Esophagus muscularis mucosa (tissue), 4 donors: Measurements from ENCODE around the gene ARIH1.
"Not testable (repeated sequence)": the region's sequence is repeated elsewhere in the genome, so short reads cannot be mapped to it uniquely, and the experiment has no call there.

Source experiments
- EP300 ChIP-seq: sonication (generic); formaldehyde crosslinking; IDR thresholded peaks from one replicate; pipeline ENCODE4 v1.6.1; 2017; ENCODE audit warnings: antibody characterized with exemption
- POLR2A ChIP-seq: fragments of 450-650 bp; IDR thresholded peaks from one replicate; pipeline ENCODE4 v1.6.1; 2017; ENCODE audit warnings: antibody characterized with exemption, moderate library complexity, mild to moderate bottlenecking, low read depth
- POLR2AphosphoS5 ChIP-seq, 2 donors: sonication (generic); formaldehyde crosslinking; IDR thresholded peaks; one replicate each; pipeline ENCODE4 v1.6.1; 2017; ENCODE audit warnings: antibody characterized with exemption in 2 of 2
- TF ChIP-seq, protein P1 (sequence below), 3 experiments: fragments of 200-600 bp in 2 of 3; fragments of 450-650 bp in 1 of 3; sonication (generic) in 2 of 3; IDR thresholded peaks; one replicate each; pipeline ENCODE4 v1.5.1; 2017 to 2019; ENCODE audit warnings: antibody characterized with exemption in 3 of 3, mild to moderate bottlenecking in 2 of 3, moderate library complexity in 1 of 3

DNA sequence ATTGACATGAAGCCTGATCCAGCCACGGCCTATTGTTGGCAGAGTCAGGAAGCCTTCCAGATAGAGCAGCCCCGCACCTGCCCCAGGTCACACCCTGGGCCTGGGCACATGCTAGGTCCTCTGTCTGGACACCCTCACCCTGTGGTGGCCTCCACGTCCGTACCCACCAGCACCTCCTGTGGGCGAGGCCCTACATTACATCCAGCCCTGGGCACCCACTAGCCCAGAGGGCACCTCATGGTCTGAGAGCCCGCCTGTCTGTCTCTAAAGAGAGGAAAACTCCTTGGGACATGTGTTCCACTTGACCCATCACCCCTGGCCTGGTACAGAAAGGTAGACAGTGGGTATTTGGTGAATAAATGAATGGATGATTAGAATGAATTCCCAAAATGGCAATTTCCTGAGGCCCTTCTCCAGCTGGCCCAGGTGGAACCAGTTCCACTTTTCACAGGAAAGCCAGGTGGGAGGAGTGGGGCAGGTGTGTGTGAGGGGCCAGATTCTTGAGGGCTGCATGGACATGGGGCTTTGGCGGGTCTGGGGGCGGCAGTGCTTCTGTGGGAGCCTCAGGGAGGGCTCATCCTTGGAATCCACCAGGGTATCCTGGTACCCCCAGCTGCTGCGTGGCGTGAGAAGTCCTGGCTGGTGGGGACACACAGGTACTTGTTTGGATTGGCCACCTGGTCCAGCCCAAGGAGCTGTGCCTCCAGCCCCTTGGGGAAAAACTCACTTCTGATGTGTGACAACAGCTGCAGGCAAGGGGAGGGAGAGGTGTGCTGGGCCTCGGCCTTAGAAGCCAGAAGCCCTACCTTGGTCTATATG lies 154.3 kb downstream of the ARIH1 start:
- TF ChIP-seq, protein P1, sequence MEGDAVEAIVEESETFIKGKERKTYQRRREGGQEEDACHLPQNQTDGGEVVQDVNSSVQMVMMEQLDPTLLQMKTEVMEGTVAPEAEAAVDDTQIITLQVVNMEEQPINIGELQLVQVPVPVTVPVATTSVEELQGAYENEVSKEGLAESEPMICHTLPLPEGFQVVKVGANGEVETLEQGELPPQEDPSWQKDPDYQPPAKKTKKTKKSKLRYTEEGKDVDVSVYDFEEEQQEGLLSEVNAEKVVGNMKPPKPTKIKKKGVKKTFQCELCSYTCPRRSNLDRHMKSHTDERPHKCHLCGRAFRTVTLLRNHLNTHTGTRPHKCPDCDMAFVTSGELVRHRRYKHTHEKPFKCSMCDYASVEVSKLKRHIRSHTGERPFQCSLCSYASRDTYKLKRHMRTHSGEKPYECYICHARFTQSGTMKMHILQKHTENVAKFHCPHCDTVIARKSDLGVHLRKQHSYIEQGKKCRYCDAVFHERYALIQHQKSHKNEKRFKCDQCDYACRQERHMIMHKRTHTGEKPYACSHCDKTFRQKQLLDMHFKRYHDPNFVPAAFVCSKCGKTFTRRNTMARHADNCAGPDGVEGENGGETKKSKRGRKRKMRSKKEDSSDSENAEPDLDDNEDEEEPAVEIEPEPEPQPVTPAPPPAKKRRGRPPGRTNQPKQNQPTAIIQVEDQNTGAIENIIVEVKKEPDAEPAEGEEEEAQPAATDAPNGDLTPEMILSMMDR (IDR thresholded peaks at IDR 0.05) = not testable (repeated sequence)
- not testable (repeated sequence) for TF ChIP-seq POLR2A; POLR2AphosphoS5 (IDR thresholded peaks at IDR 0.05); EP300
